Right renal cortex interstitium (tissue), 3 donors: ENCODE measurements around the gene LYZL1. TPM values are rescaled to one million over a fixed set of nuclear protein-coding genes. Genes with fewer than 3 reads are reported as not detected.
"Not testable (repeated sequence)": the region's sequence is repeated elsewhere in the genome, so short reads cannot be mapped to it uniquely, and the experiment has no call there.

Experiments
- DNase-seq, 3 donors: peaks; one replicate each; pipeline ENCODE4 v3.0.0-alpha.2; 2013; ENCODE audit warnings: low read depth in 3 of 3, low spot score in 2 of 3
- polyA plus RNA-seq, 3 donors: library from polyadenylated mRNA; unstranded; fragments of 120-200 nt; gene quantifications; one replicate each; pipeline ENCODE4 v1.2.1, GENCODE V29; 2013; ENCODE audit not compliant: insufficient read length in 3 of 3

LYZL1 gene
- polyA plus RNA-seq, 3 donors, result not detected

DNA sequence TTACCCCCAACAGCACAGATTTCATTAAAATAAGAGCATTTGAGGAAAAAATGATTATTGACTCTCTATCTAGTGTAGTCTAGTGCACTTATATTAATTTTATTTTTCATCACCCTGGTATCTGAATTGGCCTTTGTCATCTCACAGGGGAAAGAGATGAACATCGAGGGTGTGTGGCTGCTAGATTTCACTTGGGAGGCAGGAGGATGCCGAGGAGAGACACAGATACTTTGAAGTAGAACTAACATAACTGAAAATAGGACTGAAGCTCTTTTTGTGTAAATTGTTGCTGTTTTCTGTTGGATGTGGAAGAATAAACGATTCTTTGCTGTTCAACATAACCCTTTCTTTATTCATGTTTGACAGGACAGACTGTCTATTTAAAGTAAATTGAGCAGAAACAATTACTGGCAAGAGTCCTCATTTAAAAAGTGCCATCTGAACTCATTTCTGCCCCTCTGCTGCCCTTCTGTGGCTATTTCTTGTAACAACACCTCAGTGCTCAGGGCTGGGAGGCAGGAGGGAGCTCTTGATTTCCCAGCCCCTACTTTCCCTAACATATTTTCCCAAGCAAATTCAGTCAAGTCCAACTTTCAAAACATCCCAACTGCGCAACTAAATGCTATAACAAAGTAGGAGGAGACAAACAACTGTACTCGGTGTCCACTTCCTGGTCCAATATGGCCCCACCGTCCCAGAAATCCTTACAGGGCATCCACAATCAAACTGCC, 15.6 kb downstream of the LYZL1 start:
- DNase-seq, result peak in 2 of 3 donors; percentile 53 to 69

DNA sequence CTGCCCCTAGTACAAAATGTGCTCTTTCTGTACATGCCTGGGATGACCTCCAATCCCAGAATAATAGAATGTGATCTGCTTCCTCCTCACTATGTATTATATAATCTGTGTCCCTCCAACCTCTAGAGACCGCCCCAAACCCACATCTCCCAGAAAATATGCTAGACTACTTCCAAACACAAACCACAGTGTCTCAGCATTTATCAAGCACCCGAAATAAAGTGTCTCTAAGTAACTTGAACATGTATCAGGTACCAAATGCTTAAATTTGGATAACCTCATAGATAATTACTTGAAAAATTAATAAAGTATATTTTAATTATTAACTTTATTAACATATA, 16.1 kb downstream of the LYZL1 start:
- no peak for DNase-seq

GRCh38 chr10:29306688-29307087, 17.8 kb downstream of the LYZL1 start:
- no peak for DNase-seq

- DNase-seq, result not testable (repeated sequence)
Observed at GRCh38 chr10:29308142-29308541, 19.3 kb downstream of the LYZL1 start.

- no peak for DNase-seq
Observed at GRCh38 chr10:29309465-29309864, 20.6 kb downstream of the LYZL1 start.

- not testable (repeated sequence) for DNase-seq
Observed at GRCh38 chr10:29310463-29310862, 21.6 kb downstream of the LYZL1 start.

GRCh38 chr10:29313071-29313470, 24.2 kb downstream of the LYZL1 start:
- no peak for DNase-seq

GRCh38 chr10:29314726-29315125, 25.9 kb downstream of the LYZL1 start:
- no peak for DNase-seq

- DNase-seq, result no peak
Observed at GRCh38 chr10:29315814-29316213, 26.9 kb downstream of the LYZL1 start.

DNA sequence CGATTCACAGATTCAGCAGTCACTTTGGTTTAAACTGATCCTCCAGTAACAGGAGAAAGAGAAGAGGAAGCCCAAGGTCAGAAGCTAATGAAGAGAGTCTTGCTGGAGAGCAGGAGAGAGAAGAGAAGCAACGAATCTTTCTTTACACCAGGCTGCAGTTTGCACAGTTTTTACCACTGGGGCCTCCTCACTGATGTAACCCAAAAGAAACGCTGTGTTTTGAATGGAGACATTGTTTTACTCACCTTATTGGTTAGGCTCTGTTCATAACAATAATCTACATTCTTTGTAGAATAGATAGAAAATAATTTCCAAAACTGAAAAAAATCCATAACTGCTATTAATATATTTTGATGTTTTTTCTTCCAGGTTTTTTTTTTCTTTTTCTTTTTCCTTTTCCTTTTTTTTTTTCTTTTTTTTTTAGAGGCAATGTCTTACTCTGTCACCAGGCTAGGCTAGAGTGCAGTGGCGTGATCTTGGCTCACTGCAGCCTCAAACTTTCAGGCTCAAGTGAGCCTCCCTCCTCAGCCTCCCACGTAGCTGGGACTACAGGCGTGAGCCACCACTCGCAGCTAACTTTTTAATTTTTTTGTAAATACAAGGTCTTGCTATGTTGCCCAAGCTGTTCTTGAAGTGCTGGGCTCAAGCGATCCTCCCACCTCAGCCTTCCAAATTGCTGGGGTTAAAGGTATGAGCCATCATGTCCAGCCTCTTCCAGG, 27.6 kb downstream of the LYZL1 start:
- DNase-seq, result no peak

DNA sequence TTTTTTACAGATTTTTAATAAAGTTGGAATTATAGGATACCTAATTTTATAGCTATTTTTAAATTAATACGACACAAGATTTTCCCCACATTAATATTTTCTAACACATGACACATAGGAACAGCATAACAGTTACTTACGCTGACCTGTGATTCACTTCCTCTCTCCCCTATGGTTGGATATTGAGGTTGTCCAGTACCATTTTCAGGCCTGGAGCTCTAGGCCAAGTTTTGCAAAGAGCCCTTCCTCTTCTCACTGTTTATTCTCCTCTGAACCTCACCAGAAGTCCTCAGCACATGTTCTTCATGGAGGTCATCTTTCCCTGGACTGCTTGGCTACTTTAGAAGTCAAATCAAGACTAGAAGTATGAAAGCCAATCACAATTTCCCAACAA, 28.2 kb downstream of the LYZL1 start:
- DNase-seq, result no peak

DNA sequence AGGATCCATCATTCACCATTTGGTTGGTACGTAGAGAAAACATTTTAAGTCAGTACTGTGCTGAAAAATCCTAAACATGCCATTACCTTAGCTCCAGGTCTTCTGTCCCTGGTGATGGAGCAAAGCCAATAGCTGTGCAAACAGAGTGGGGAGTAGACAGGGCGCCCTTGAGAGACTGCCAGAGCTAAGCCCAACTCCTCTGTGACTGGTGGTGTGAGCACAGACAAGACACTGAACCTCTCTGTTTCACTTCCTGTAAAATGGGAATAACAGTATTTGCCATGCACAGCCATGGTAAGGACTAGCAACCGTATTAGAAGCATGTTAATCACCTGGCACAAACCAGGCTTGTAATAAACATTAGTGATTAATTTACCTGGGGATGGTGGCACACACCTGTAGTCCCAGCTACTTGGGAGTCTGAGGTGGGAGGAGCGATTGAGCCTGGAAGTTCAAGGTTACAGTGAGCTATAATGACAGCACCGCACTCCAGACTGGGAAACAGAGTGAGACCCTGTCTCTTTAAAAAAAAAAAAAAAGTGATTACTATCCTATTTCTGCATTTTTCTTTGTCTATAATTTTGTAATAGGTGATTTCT, 28.7 kb downstream of the LYZL1 start:
- DNase-seq, result no peak

DNA sequence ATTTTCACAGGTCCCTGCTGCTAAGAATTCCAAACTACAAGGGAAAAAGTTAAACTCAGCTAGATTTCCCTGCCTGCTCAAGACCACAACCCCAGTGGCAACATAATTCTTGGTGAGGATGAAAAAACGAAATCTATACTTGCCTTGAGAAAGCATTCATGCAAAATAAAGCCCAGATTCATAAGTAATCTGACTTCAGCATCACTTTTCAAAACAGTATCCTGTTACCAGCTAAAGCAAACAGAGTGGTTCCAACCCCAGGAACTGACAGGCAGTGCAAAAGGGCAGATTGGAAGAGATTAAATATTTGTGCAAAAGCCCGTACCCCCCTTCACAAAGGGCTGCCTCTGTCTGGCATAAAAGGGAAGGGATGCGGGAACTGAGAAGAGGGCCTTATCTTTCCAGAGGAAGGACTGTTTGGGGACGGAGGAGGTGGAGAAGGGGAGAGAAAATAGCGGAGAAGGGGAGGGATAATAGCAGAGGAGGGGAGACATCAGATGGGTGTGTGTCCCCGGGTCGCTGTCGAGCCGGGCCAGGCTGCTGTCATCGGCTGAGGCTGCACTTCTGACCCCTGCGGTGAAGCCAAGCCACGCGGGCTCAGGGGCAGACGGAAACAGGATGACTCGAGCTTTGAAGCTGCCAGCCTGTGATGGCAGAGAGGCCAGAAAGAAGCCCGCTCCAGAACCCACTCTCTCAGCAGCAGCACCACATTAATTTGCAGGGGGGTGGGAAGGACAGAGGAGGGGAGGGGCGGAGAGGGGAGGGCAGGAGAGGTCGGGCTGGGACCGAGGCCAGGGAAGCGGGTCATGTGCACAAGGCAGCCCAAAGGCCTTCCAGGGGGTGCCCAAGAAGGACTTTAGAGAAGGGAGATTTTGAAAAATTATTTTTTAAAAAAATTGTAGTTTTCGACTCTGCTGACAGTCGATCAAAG, 29.5 kb downstream of the LYZL1 start:
- not testable (repeated sequence) for DNase-seq

DNA sequence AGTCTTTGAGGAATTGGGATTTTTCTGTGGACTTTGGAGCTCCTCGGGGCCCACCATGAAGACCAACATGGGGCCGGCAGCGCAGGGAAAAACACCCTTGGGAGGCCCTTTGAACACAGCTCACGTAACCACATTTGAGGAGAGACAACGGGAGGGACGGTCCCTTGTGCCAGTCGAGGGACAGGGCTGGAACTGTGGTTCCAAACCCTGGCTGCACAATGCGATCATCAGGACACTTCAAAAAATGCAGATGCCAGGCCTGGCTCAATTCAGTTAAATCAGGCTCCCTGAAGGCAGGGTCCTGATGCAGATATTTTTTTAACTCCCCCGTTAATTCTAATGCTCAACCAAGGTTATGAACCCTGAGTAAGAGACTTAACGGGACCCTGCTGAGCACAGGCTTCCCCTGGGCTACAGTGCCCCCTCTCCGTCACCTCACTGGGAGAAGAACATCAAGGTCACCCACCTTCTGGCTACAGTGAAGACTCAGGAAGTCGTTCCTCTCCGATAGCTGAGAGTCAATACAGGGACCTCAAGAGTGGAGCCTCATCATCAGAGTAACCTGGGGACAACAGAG, 30.4 kb downstream of the LYZL1 start:
- no peak for DNase-seq

- not testable (repeated sequence) for DNase-seq
Observed at GRCh38 chr10:29320680-29321121, 31.8 kb downstream of the LYZL1 start.

GRCh38 chr10:29321656-29322055, 32.8 kb downstream of the LYZL1 start:
- no peak for DNase-seq

- DNase-seq, result no peak
Observed at GRCh38 chr10:29322918-29323317, 34.0 kb downstream of the LYZL1 start.

- DNase-seq, result no peak
Observed at GRCh38 chr10:29323367-29323766, 34.5 kb downstream of the LYZL1 start.

- DNase-seq, result no peak
Observed at GRCh38 chr10:29324220-29324841, 35.5 kb downstream of the LYZL1 start.

DNA sequence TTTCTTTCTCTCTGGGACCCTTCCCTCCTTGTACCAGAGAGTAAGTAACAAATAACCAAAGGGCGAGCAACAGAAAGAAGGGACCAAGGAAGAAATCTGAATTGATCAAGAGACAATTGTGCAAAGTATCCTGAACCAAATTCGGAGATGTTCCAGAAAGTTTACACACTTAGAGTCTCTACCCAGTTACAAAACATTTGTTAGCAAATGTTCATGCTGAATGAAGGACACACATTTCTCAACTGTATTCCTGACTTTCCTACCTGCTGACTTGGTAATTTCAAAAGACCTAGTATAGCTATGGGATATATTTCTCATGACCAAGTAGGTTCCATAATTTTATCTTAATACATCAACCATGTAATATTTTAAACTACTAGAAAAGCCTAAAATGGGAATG, 37.4 kb downstream of the LYZL1 start:
- DNase-seq, result no peak
